HEK293 (cell line): ENCODE measurements around the gene FBXW2.

Experiments
- CTCF ChIA-PET: fragments of 350-600 bp; formaldehyde crosslinking; extraction: SDS; loops from one replicate; lab custom pipeline; 2021; ENCODE audit warnings: antibody characterized with exemption; lab: Yijun Ruan, JAX
- POLR2A ChIA-PET: fragments of 300-600 bp; formaldehyde crosslinking; extraction: SDS; loops from one replicate; lab custom pipeline; 2020; ENCODE audit warnings: antibody characterized with exemption, inconsistent platforms; lab: Yijun Ruan, JAX
- H3K27ac ChIP-seq: fragments of 200-500 bp; sonication (Bioruptor generic); 2 replicates; pipeline ENCODE4 v1.5.1; 2014; ENCODE audit warnings: low read depth, low read length, control low read depth, inconsistent platforms; ENCODE audit errors: extremely low read depth
- H3K36me3 ChIP-seq, 2 experiments: fragments of 200-500 bp in 1 of 2; sonication (Bioruptor generic) in 1 of 2; 1 replicate in 1 of 2; 2 replicates in 1 of 2; pipeline ENCODE4 v1.5.1; 2014 to 2017; ENCODE audit warnings: inconsistent platforms in 2 of 2, low read length in 2 of 2; ENCODE audit not compliant: control insufficient read depth in 2 of 2, insufficient read depth in 1 of 2
- H3K4me1 ChIP-seq: fragments of 200-500 bp; sonication (Bioruptor generic); 2 replicates; pipeline ENCODE4 v1.5.1; 2014; ENCODE audit warnings: mild to moderate bottlenecking, low read length, inconsistent platforms; ENCODE audit not compliant: control insufficient read depth, insufficient read depth
- H3K4me3 ChIP-seq: 2 replicates; pipeline ENCODE4 v1.5.1; 2011; ENCODE audit warnings: low read depth, mild to moderate bottlenecking, control low read depth, low read length, moderate library complexity
- H3K9me3 ChIP-seq: fragments of 200-500 bp; sonication (Bioruptor generic); 2 replicates; pipeline ENCODE4 v1.5.1; 2014; ENCODE audit warnings: low read depth, low read length, inconsistent platforms; ENCODE audit not compliant: control insufficient read depth, insufficient read depth
- GLIS1 ChIP-seq: fragments of 450-650 bp; formaldehyde crosslinking; IDR thresholded peaks from 2 replicates; pipeline ENCODE4 v1.5.1; 2016; ENCODE audit warnings: missing biosample characterization, missing genetic modification characterization
- KLF1 ChIP-seq: fragments of 450-650 bp; formaldehyde crosslinking; IDR thresholded peaks from 2 replicates; pipeline ENCODE4 v1.5.1; 2016; ENCODE audit warnings: missing biosample characterization, missing genetic modification characterization
- KLF7 ChIP-seq: fragments of 450-650 bp; formaldehyde crosslinking; IDR thresholded peaks from 2 replicates; pipeline ENCODE4 v1.5.1; 2016; ENCODE audit warnings: missing biosample characterization, missing genetic modification characterization, borderline replicate concordance
- SP2 ChIP-seq: fragments of 450-650 bp; formaldehyde crosslinking; IDR thresholded peaks from 2 replicates; pipeline ENCODE4 v1.5.1; 2016; ENCODE audit warnings: missing biosample characterization, missing genetic modification characterization
- ZBTB1 ChIP-seq: fragments of 450-650 bp; formaldehyde crosslinking; IDR thresholded peaks from 2 replicates; pipeline ENCODE4 v1.5.1; 2016; ENCODE audit warnings: missing biosample characterization, missing genetic modification characterization
- ZBTB11 ChIP-seq: fragments of 450-650 bp; formaldehyde crosslinking; conservative IDR thresholded peaks from 2 replicates; pipeline ENCODE4 v1.5.1; 2016; ENCODE audit warnings: low read depth, missing biosample characterization, missing genetic modification characterization
- ZBTB21 ChIP-seq: fragments of 450-650 bp; formaldehyde crosslinking; IDR thresholded peaks from 2 replicates; pipeline ENCODE4 v1.5.1; 2017; ENCODE audit warnings: missing biosample characterization, missing genetic modification characterization
- ZBTB44 ChIP-seq: fragments of 450-650 bp; IDR thresholded peaks from 2 replicates; pipeline ENCODE4 v1.5.1; 2018; ENCODE audit warnings: missing biosample characterization, mild to moderate bottlenecking, missing genetic modification characterization
- ZNF121 ChIP-seq: fragments of 450-650 bp; formaldehyde crosslinking; IDR thresholded peaks from 2 replicates; pipeline ENCODE4 v1.5.1; 2016; ENCODE audit warnings: missing biosample characterization, missing genetic modification characterization
- ZNF24 ChIP-seq: fragments of 450-650 bp; formaldehyde crosslinking; IDR thresholded peaks from 2 replicates; pipeline ENCODE4 v1.5.1; 2016; ENCODE audit warnings: missing biosample characterization, missing genetic modification characterization
- ZNF549 ChIP-seq: fragments of 450-650 bp; IDR thresholded peaks from 2 replicates; pipeline ENCODE4 v1.5.1; 2018; ENCODE audit warnings: missing biosample characterization, missing genetic modification characterization, mild to moderate bottlenecking, inconsistent platforms, moderate library complexity
- ZNF639 ChIP-seq: fragments of 450-650 bp; formaldehyde crosslinking; IDR thresholded peaks from 2 replicates; pipeline ENCODE4 v1.5.1; 2016; ENCODE audit warnings: missing biosample characterization, missing genetic modification characterization
- ZNF664 ChIP-seq: fragments of 450-650 bp; formaldehyde crosslinking; IDR thresholded peaks from 2 replicates; pipeline ENCODE4 v1.5.1; 2016; ENCODE audit warnings: missing biosample characterization, missing genetic modification characterization
- ZNF747 ChIP-seq: fragments of 450-650 bp; formaldehyde crosslinking; IDR thresholded peaks from 2 replicates; pipeline ENCODE4 v1.5.1; 2016; ENCODE audit warnings: missing biosample characterization, missing genetic modification characterization
- ZNF768 ChIP-seq: fragments of 450-650 bp; formaldehyde crosslinking; IDR thresholded peaks from 2 replicates; pipeline ENCODE4 v1.5.1; 2018; ENCODE audit warnings: missing biosample characterization, mild to moderate bottlenecking, missing genetic modification characterization
- ZNF776 ChIP-seq: fragments of 450-650 bp; formaldehyde crosslinking; IDR thresholded peaks from 2 replicates; pipeline ENCODE4 v1.5.0; 2017; ENCODE audit warnings: missing biosample characterization, missing genetic modification characterization, borderline replicate concordance
- ZNF785 ChIP-seq: fragments of 450-650 bp; formaldehyde crosslinking; IDR thresholded peaks from 2 replicates; pipeline ENCODE4 v1.5.1; 2016; ENCODE audit warnings: missing biosample characterization, missing genetic modification characterization
- ZNF843 ChIP-seq: fragments of 450-650 bp; formaldehyde crosslinking; IDR thresholded peaks from 2 replicates; pipeline ENCODE4 v1.5.1; 2016; ENCODE audit warnings: missing biosample characterization, missing genetic modification characterization
- TF ChIP-seq, protein P1 (sequence below): IDR thresholded peaks from 2 replicates; pipeline ENCODE4 v1.6.1; 2011; ENCODE audit warnings: mild to moderate bottlenecking, low read depth, low read length, borderline replicate concordance
- TF ChIP-seq, protein P2 (sequence below): fragments of 450-650 bp; formaldehyde crosslinking; IDR thresholded peaks from 2 replicates; pipeline ENCODE4 v1.5.1; 2016; ENCODE audit warnings: missing biosample characterization, missing genetic modification characterization
- TF ChIP-seq, protein P3 (sequence below): fragments of 450-650 bp; formaldehyde crosslinking; IDR thresholded peaks from 2 replicates; pipeline ENCODE4 v1.5.1; 2016; ENCODE audit warnings: missing biosample characterization, missing genetic modification characterization

FBXW2 gene

DNA sequence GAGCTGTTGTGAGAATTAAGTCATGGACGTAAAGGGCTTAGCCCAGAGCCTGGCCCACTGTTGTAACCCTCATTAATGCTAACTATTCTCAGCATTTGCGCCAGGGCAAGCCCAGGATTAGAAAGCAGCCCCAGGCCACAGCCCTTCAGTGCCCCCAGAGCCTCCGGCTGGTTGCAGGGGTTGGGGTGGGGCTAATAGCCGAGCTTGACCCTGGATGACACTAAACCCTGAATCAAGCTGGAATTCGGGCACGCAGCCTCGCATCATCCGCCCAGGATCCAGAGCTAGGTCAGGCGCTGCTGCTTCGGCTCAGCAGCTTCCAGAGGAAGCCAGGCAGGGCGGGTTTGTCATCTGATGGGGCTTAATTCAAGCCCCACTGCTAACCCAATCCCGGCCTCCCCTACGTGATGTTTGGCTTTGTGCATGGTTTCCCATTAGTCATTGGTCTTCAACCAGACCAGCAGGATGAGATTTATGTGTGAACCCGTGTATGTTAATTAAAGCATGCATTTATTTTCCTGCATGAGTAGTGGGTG lies 77.8 kb downstream of the FBXW2 start:
- no peak overlapping the region for H3K4me3 ChIP-seq
- no peak overlapping the region for H3K27ac ChIP-seq
- H3K36me3 ChIP-seq: no peaks in the 10 kb centered on the region
- CTCF ChIA-PET: interaction anchor here (0.6 to 2.2 kb wide), 5 partner anchors 11 to 95 kb away, joined by 3 to 8 read pairs (median 3); no protein-coding TSS in a partner anchor
- H3K4me1 ChIP-seq: peaks cover 13% of the 10 kb centered on the region; the same call in 1 of the 2 replicates
- POLR2A ChIA-PET: interaction anchor here (0.6 to 1.5 kb wide), 2 partner anchors 18 to 33 kb away, joined by 3 read pairs; no protein-coding TSS in a partner anchor
- TF ChIP-seq ZBTB44 (tag by site-specific recombination): 0 out of 2 replicates have a peak, but pooled peaks have one; percentile 57
- TF ChIP-seq ZNF768 (tag by site-specific recombination): no peak
- TF ChIP-seq ZNF549 (tag by site-specific recombination): no peak
- no peak for TF ChIP-seq ZNF843 (tag by site-specific recombination)
- TF ChIP-seq, protein P1, sequence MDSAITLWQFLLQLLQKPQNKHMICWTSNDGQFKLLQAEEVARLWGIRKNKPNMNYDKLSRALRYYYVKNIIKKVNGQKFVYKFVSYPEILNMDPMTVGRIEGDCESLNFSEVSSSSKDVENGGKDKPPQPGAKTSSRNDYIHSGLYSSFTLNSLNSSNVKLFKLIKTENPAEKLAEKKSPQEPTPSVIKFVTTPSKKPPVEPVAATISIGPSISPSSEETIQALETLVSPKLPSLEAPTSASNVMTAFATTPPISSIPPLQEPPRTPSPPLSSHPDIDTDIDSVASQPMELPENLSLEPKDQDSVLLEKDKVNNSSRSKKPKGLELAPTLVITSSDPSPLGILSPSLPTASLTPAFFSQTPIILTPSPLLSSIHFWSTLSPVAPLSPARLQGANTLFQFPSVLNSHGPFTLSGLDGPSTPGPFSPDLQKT: no peak
- TF ChIP-seq SP2 (tag by site-specific recombination): peak; percentile 53
- TF ChIP-seq ZNF776 (tag by site-specific recombination): no peak
- TF ChIP-seq ZBTB1 (tag by site-specific recombination): no peak
- no peaks in the 10 kb centered on the region for H3K9me3 ChIP-seq

DNA sequence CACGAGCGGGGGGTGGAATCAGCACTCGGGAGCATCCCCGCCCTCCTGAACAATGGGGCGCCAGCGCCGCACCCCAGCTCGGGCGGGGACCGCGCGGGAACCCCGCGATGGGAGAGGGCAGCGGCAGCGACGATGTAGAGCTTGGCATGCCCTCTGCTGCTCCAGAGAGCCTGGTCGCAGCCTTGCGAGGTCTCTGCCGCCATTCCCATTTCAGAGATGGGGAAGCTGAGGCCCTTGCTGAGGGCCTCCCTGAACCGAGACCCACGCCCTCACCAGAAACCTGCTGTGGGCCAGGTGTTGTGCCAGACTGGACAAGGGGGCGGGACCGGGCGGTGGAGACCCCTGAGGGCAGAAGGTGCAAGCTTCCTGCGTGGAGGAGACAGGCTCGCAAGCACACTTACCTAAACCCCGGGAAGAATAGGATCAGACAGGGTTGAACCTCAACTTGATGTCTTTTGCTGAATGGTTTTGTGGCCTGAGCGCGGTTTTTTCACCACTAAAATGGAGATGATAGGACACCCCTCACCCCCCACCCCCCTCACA lies 78.3 kb downstream of the FBXW2 start:
- ChIA-PET POLR2A (interaction anchor here (0.6 to 1.5 kb wide), 7 partner anchors 9 to 95 kb away, joined by 3 to 7 read pairs (median 3); no protein-coding TSS in a partner anchor), CTCF (interaction anchor here (0.6 to 2.2 kb wide), 4 partner anchors 15 to 95 kb away, joined by 3 to 8 read pairs (median 4); no protein-coding TSS in a partner anchor)
- Histone ChIP-seq H3K27ac (peak overlapping the region; percentile 52; the same call in 1 of the 2 replicates), H3K4me3 (peak overlapping the region; percentile 91), H3K36me3 (no peaks in the 10 kb centered on the region), H3K9me3 (no peaks in the 10 kb centered on the region), H3K4me1 (peaks cover 13% of the 10 kb centered on the region; the same call in 1 of the 2 replicates)
- TF ChIP-seq, protein P2, sequence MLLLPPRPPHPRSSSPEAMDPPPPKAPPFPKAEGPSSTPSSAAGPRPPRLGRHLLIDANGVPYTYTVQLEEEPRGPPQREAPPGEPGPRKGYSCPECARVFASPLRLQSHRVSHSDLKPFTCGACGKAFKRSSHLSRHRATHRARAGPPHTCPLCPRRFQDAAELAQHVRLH: peak; percentile 49; the same call in 1 of the 2 replicates
- TF ChIP-seq ZNF639 (tag by site-specific recombination): peak; percentile 41; the same call in 1 of the 2 replicates
- no peak for TF ChIP-seq ZBTB21 (tag by site-specific recombination)
- TF ChIP-seq ZBTB1 (tag by site-specific recombination): no peak
- 0 out of 2 replicates have a peak, but pooled peaks have one; percentile 33 for TF ChIP-seq KLF1 (tag by site-specific recombination)
- TF ChIP-seq KLF7 (tag by site-specific recombination): 0 out of 2 replicates have a peak, but pooled peaks have one; percentile 19
- TF ChIP-seq ZNF785 (tag by site-specific recombination): 0 out of 2 replicates have a peak, but pooled peaks have one; percentile 29
- TF ChIP-seq ZNF24 (tag by site-specific recombination): 0 out of 2 replicates have a peak, but pooled peaks have one; percentile 40
- no peak for TF ChIP-seq ZNF747
- TF ChIP-seq, protein P3, sequence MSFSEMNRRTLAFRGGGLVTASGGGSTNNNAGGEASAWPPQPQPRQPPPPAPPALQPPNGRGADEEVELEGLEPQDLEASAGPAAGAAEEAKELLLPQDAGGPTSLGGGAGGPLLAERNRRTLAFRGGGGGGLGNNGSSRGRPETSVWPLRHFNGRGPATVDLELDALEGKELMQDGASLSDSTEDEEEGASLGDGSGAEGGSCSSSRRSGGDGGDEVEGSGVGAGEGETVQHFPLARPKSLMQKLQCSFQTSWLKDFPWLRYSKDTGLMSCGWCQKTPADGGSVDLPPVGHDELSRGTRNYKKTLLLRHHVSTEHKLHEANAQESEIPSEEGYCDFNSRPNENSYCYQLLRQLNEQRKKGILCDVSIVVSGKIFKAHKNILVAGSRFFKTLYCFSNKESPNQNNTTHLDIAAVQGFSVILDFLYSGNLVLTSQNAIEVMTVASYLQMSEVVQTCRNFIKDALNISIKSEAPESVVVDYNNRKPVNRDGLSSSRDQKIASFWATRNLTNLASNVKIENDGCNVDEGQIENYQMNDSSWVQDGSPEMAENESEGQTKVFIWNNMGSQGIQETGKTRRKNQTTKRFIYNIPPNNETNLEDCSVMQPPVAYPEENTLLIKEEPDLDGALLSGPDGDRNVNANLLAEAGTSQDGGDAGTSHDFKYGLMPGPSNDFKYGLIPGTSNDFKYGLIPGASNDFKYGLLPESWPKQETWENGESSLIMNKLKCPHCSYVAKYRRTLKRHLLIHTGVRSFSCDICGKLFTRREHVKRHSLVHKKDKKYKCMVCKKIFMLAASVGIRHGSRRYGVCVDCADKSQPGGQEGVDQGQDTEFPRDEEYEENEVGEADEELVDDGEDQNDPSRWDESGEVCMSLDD: peak; percentile 91; the same call in 1 of the 2 replicates
- TF ChIP-seq ZNF664 (tag by site-specific recombination): no peak
- TF ChIP-seq ZNF121: 0 out of 2 replicates have a peak, but pooled peaks have one; percentile 12
- TF ChIP-seq ZBTB11 (tag by site-specific recombination): no peak
- no peak for TF ChIP-seq GLIS1
